Measurements from ENCODE around the gene PLA2G5.

PLA2G5 gene

GRCh38 chr1:20090641-20091040 lies 20.6 kb downstream of the PLA2G5 start:
- TF ChIP-seq, protein P1, sequence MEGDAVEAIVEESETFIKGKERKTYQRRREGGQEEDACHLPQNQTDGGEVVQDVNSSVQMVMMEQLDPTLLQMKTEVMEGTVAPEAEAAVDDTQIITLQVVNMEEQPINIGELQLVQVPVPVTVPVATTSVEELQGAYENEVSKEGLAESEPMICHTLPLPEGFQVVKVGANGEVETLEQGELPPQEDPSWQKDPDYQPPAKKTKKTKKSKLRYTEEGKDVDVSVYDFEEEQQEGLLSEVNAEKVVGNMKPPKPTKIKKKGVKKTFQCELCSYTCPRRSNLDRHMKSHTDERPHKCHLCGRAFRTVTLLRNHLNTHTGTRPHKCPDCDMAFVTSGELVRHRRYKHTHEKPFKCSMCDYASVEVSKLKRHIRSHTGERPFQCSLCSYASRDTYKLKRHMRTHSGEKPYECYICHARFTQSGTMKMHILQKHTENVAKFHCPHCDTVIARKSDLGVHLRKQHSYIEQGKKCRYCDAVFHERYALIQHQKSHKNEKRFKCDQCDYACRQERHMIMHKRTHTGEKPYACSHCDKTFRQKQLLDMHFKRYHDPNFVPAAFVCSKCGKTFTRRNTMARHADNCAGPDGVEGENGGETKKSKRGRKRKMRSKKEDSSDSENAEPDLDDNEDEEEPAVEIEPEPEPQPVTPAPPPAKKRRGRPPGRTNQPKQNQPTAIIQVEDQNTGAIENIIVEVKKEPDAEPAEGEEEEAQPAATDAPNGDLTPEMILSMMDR (conservative IDR thresholded peaks at IDR 0.05; ENCODE audit: low read depth, low read length): no peak
- no peak overlapping the region for H3K4me3 ChIP-seq (IDR thresholded peaks at IDR 0.05; ENCODE audit: insufficient read depth, low read depth, low read length)
- no peaks in the 10 kb centered on the region for H3K36me3 ChIP-seq (ENCODE audit: insufficient read depth)

DNA sequence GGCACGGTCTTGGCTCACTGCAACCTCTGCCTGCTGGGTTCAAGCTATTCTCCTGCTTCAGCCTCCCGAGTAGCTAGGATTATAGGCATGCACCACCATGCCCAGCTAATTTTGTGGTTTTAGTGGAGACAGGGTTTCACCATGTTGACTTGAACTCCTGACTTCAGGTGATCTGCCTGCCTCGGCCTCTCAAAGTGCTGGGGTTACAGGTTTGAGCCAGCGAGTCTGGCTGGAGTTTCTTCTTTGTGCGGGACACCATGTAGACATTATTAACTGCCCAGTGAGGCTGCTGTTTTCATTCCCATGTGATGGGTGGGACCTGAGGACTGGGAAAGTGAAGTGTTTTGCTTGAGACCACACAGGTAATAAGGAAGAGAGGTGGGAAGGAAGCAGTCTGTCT lies 23.3 kb downstream of the PLA2G5 start:
- no peaks in the 10 kb centered on the region for H4K20me1 ChIP-seq (ENCODE audit: insufficient read depth)
- no peak overlapping the region for H3K27ac ChIP-seq
- H3K79me2 ChIP-seq (ENCODE audit: insufficient read depth, low read depth): no peaks in the 10 kb centered on the region
- no peaks in the 10 kb centered on the region for H3K36me3 ChIP-seq (ENCODE audit: insufficient read depth)
- no peak overlapping the region for H2AFZ ChIP-seq (ENCODE audit: low read depth)
- no peak overlapping the region for H3K9ac ChIP-seq
- TF ChIP-seq, protein P1 (conservative IDR thresholded peaks at IDR 0.05; ENCODE audit: low read depth, low read length): no peak
- H3K4me2 ChIP-seq: no peak overlapping the region
- no peaks in the 10 kb centered on the region for H3K4me1 ChIP-seq (ENCODE audit: low read depth, poor library complexity, severe bottlenecking)
- peaks cover 22% of the 10 kb centered on the region for H3K27me3 ChIP-seq (ENCODE audit: insufficient read depth, low read depth)
- H3K4me3 ChIP-seq (IDR thresholded peaks at IDR 0.05; ENCODE audit: insufficient read depth, low read depth, low read length): no peak overlapping the region

More at GRCh38 chr1:20090641-20091040, 20.6 kb downstream of the PLA2G5 start:
- no peaks in the 10 kb centered on the region for H3K79me2 ChIP-seq (ENCODE audit: insufficient read depth, low read depth)
- H2AFZ ChIP-seq (ENCODE audit: low read depth): no peak overlapping the region
- no peaks in the 10 kb centered on the region for H4K20me1 ChIP-seq (ENCODE audit: insufficient read depth)
- no peak overlapping the region for H3K9ac ChIP-seq
- H3K27me3 ChIP-seq (ENCODE audit: insufficient read depth, low read depth): peaks cover 22% of the 10 kb centered on the region
- no peak overlapping the region for H3K4me2 ChIP-seq
- no peak overlapping the region for H3K27ac ChIP-seq
- no peaks in the 10 kb centered on the region for H3K4me1 ChIP-seq (ENCODE audit: low read depth, poor library complexity, severe bottlenecking)

DNA sequence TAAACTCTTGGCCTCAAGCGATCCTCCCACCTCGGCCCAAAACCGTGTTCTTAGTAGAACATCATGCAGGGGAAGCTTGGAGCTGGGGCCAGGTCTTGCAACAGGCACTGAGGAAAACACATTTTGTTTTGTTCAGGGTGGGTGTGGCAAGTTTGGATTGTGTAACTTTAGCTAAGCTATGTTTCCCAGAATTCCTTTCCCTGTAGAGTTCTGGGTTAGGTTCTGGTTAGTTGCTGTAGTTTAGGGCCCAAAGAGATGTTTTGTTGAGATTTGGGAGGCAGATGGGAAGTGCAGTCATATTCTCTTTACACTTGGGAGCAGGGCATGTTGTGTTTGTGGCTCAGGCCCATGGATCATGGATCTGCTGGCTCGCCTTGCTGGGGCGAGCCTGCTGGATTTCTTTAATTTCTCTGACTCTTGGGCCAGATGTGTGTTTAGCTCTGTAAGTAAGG lies 24.0 kb downstream of the PLA2G5 start:
- H3K27ac ChIP-seq: no peak overlapping the region
- no peaks in the 10 kb centered on the region for H4K20me1 ChIP-seq (ENCODE audit: insufficient read depth)
- H3K79me2 ChIP-seq (ENCODE audit: insufficient read depth, low read depth): no peaks in the 10 kb centered on the region
- no peaks in the 10 kb centered on the region for H3K36me3 ChIP-seq (ENCODE audit: insufficient read depth)
- TF ChIP-seq, protein P1 (conservative IDR thresholded peaks at IDR 0.05; ENCODE audit: low read depth, low read length): no peak
- H3K4me1 ChIP-seq (ENCODE audit: low read depth, poor library complexity, severe bottlenecking): no peaks in the 10 kb centered on the region
- no peak overlapping the region for H3K4me3 ChIP-seq (IDR thresholded peaks at IDR 0.05; ENCODE audit: insufficient read depth, low read depth, low read length)
- no peak overlapping the region for H3K9ac ChIP-seq
- H3K4me2 ChIP-seq: no peak overlapping the region
- H3K27me3 ChIP-seq (ENCODE audit: insufficient read depth, low read depth): peaks cover 22% of the 10 kb centered on the region
- no peak overlapping the region for H2AFZ ChIP-seq (ENCODE audit: low read depth)

DNA sequence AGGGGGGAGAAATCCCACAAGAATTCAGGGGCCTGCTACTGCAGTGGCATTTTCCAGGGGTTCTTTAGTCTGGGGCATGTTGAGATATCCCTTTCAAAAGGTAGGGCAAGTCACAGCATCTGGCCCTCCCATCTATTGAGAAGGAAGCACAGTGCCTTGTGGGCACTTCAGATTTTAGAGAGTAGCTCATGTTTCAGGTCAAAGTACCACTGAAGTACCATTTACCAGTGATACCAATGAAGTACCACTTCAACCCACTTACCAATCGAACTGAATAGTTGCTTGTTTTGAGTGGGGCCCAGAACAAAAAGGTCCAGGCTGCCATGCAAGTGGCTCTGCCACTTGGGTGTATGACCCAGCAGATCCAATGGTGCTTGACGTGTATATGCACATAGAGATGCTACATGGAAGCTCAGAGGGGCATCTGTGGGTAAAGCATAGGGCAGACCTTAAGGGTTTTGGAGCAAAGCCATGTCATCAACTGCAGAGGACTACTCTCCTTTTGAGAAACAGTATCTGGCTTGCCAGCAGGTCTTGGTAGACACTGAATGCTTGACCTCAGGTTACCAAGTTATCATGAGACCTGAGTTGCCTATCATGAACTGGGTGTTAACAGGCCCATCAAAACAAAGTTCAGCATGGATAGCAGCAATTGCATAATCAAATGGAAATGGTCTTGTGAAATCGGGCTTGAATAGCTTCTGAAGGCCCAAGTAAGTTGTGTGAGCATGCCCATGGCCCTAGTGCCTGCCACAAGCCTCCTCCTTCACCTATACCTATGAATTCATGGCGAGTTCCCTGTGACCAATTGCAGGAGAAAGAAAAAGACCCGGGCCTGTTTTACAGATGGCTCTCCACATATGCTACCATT lies 25.8 kb downstream of the PLA2G5 start:
- no peaks in the 10 kb centered on the region for H3K79me2 ChIP-seq (ENCODE audit: insufficient read depth, low read depth)
- H4K20me1 ChIP-seq (ENCODE audit: insufficient read depth): no peaks in the 10 kb centered on the region
- H3K4me3 ChIP-seq (IDR thresholded peaks at IDR 0.05; ENCODE audit: insufficient read depth, low read depth, low read length): no peak overlapping the region
- no peak overlapping the region for H3K27ac ChIP-seq
- H3K27me3 ChIP-seq (ENCODE audit: insufficient read depth, low read depth): peaks cover 21% of the 10 kb centered on the region
- H3K4me2 ChIP-seq: no peak overlapping the region
- no peaks in the 10 kb centered on the region for H3K4me1 ChIP-seq (ENCODE audit: low read depth, poor library complexity, severe bottlenecking)
- no peak overlapping the region for H2AFZ ChIP-seq (ENCODE audit: low read depth)
- TF ChIP-seq, protein P1 (conservative IDR thresholded peaks at IDR 0.05; ENCODE audit: low read depth, low read length): no peak
- no peaks in the 10 kb centered on the region for H3K36me3 ChIP-seq (ENCODE audit: insufficient read depth)
- H3K9ac ChIP-seq: no peak overlapping the region

Measured in KMS-11 (cell line).